Loucy (cell line): ENCODE data around the gene CNKSR2.

Experiments used
- H2AFZ ChIP-seq: fragments of 200-600 bp; sonication (generic); 2 replicates; pipeline ENCODE4 v1.6.0; 2016; ENCODE audit warnings: antibody characterized with exemption, mild to moderate bottlenecking, low read length, moderate library complexity
- H3F3A ChIP-seq: fragments of 200-600 bp; 2 replicates; pipeline ENCODE4 v1.6.0; 2016; ENCODE audit warnings: antibody characterized with exemption, low read depth, mild to moderate bottlenecking
- H3K27me3 ChIP-seq: fragments of 200-600 bp; sonication (generic); 2 replicates; pipeline ENCODE4 v1.6.1; 2014; ENCODE audit warnings: low read length, mild to moderate bottlenecking; ENCODE audit not compliant: insufficient read depth, poor library complexity, severe bottlenecking
- H3K36me3 ChIP-seq: fragments of 200-600 bp; sonication (generic); 2 replicates; pipeline ENCODE4 v1.6.1; 2016; ENCODE audit warnings: low read length; ENCODE audit not compliant: insufficient read depth
- H3K4me1 ChIP-seq: fragments of 200-600 bp; sonication (generic); 2 replicates; pipeline ENCODE4 v1.5.1; 2014; ENCODE audit warnings: low read length, mild to moderate bottlenecking; ENCODE audit not compliant: insufficient read depth, poor library complexity, severe bottlenecking
- H3K4me2 ChIP-seq: fragments of 200-600 bp; sonication (generic); 2 replicates; pipeline ENCODE4 v1.6.0; 2014; ENCODE audit warnings: antibody characterized with exemption, low read length, low read depth, mild to moderate bottlenecking; ENCODE audit not compliant: poor library complexity, severe bottlenecking
- H3K4me3 ChIP-seq: fragments of 200-600 bp; sonication (generic); 2 replicates; pipeline ENCODE4 v1.5.1; 2014; ENCODE audit warnings: low read length, mild to moderate bottlenecking, mixed read lengths; ENCODE audit not compliant: poor library complexity, severe bottlenecking
- H3K79me2 ChIP-seq: fragments of 200-600 bp; sonication (generic); 2 replicates; pipeline ENCODE4 v1.6.1; 2014; ENCODE audit warnings: low read length; ENCODE audit not compliant: insufficient read depth
- H3K9ac ChIP-seq: fragments of 200-600 bp; sonication (generic); 2 replicates; pipeline ENCODE4 v1.6.0; 2014; ENCODE audit warnings: mild to moderate bottlenecking, low read depth, low read length, moderate library complexity; ENCODE audit not compliant: poor library complexity, severe bottlenecking
- H3K9me2 ChIP-seq: fragments of 200-600 bp; sonication (generic); replicated peaks from 2 replicates; pipeline ENCODE4 v1.6.1; 2016; ENCODE audit warnings: low read depth, low read length, mixed read lengths
- H3K9me3 ChIP-seq: fragments of 200-600 bp; sonication (generic); 2 replicates; pipeline ENCODE4 v1.6.1; 2014; ENCODE audit warnings: mild to moderate bottlenecking, antibody characterized with exemption, low read length, low read depth; ENCODE audit not compliant: insufficient read depth
- H4K20me1 ChIP-seq: fragments of 200-600 bp; sonication (generic); 2 replicates; pipeline ENCODE4 v1.6.0; 2014; ENCODE audit warnings: antibody characterized with exemption, low read length, mild to moderate bottlenecking; ENCODE audit not compliant: insufficient read depth, poor library complexity, severe bottlenecking
- EZH2phosphoT487 ChIP-seq: fragments of 200-600 bp; IDR thresholded peaks from 2 replicates; pipeline ENCODE4 v1.6.1; 2018; ENCODE audit warnings: antibody characterized with exemption, mild to moderate bottlenecking, moderate library complexity, borderline replicate concordance
- TF ChIP-seq, protein P1 (sequence below): fragments of 200-600 bp; sonication (generic); conservative IDR thresholded peaks from 2 replicates; pipeline ENCODE4 v1.5.1; 2014; ENCODE audit warnings: mild to moderate bottlenecking, antibody characterized with exemption, low read length

Gene CNKSR2

DNA sequence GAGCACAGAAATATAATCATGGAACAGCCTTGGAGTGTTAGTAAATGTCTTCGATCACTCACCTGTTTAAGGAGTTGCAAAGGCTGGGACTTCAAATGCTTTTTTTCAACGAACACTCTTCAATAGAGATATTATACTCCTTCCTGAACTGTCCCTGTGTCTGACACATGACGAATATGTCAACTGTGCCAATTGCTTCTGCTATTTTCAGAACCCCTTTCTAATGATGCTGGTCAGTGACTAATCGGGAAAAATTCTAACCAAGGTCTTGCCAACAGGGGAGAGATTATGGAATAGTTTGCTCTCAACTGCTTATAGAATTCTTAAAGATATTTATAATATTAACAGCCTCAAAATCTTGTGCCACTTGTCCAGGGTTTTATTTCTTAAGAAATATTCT lies 292.5 kb downstream of the CNKSR2 start:
- Histone ChIP-seq H3K9ac (no peak overlapping the region), H3K4me3 (no peak overlapping the region), H2AFZ (no peak overlapping the region), H4K20me1 (no peaks in the 10 kb centered on the region), H3K4me2 (no peak overlapping the region), H3K9me2 (no peaks in the 10 kb centered on the region), H3K27me3 (no peaks in the 10 kb centered on the region), H3K79me2 (no peaks in the 10 kb centered on the region), H3K36me3 (no peaks in the 10 kb centered on the region), H3K4me1 (no peaks in the 10 kb centered on the region), H3F3A (no peaks in the 10 kb centered on the region), H3K9me3 (no peaks in the 10 kb centered on the region)
- TF ChIP-seq, protein P1, sequence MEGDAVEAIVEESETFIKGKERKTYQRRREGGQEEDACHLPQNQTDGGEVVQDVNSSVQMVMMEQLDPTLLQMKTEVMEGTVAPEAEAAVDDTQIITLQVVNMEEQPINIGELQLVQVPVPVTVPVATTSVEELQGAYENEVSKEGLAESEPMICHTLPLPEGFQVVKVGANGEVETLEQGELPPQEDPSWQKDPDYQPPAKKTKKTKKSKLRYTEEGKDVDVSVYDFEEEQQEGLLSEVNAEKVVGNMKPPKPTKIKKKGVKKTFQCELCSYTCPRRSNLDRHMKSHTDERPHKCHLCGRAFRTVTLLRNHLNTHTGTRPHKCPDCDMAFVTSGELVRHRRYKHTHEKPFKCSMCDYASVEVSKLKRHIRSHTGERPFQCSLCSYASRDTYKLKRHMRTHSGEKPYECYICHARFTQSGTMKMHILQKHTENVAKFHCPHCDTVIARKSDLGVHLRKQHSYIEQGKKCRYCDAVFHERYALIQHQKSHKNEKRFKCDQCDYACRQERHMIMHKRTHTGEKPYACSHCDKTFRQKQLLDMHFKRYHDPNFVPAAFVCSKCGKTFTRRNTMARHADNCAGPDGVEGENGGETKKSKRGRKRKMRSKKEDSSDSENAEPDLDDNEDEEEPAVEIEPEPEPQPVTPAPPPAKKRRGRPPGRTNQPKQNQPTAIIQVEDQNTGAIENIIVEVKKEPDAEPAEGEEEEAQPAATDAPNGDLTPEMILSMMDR, result no peak
- no peak for TF ChIP-seq EZH2phosphoT487

DNA sequence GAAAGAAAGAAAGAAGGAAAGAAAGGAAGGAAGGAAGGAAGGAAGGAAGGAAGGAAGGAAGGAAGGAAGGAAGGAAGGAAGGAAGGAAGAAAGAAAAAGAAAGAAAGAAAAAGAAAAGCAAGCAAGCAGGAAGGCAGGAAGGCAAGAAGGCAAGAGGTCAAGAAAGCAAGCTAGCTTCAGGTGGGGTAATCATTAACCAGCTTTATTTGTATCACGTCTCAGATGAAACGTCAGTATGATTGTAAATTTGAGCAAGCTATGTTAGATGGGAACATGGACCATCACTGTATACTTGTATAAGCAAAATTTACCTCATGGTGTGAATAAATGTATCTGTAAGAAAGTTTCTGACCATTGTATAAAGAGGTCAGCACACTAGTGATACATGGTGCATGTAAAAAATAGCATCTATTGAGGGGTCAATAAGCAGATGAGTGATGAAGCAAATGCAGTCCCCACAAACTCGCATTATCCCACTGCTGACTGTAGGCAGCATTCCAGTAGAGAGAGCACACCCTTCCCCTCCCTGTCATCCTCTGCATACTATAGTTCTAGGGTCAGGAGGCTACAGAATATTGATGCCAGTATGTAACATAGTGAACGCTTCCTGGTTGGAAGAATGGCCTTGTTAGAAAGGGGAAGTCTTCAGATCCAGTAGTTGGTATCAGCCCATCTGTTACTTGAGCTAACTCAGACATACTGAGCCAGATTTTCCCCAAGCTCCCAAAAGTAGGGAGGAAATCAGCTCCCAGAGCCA lies 300.4 kb downstream of the CNKSR2 start:
- H3K79me2 ChIP-seq, result no peaks in the 10 kb centered on the region
- no peak overlapping the region for H2AFZ ChIP-seq
- H3K27me3 ChIP-seq, result no peaks in the 10 kb centered on the region
- no peak overlapping the region for H3K4me2 ChIP-seq
- no peaks in the 10 kb centered on the region for H3K4me1 ChIP-seq
- no peaks in the 10 kb centered on the region for H3K9me2 ChIP-seq
- H4K20me1 ChIP-seq, result no peaks in the 10 kb centered on the region
- no peaks in the 10 kb centered on the region for H3F3A ChIP-seq
- H3K9ac ChIP-seq, result no peak overlapping the region
- H3K9me3 ChIP-seq, result no peaks in the 10 kb centered on the region
- TF ChIP-seq, protein P1, result no peak
- TF ChIP-seq EZH2phosphoT487, result no peak
- H3K4me3 ChIP-seq, result no peak overlapping the region
- H3K36me3 ChIP-seq, result no peaks in the 10 kb centered on the region

DNA sequence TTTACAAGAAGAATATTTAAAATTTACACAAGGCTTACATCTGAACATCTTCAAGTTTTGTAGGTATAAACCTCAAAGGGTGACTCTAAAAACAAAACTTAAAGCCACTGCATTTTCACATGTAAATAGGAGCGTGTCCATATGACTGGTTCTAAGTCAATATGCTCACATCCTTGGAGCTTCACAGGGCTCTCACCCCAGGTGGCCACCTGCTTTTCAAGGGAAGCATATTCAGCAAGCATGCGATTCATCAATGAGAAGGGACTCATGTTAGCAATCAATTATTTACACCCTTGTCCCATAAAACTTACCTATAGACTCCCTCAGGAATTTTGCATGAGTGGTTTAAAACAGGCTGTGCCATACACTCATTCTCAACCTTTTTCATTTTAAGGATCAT lies 301.7 kb downstream of the CNKSR2 start:
- no peaks in the 10 kb centered on the region for H3K9me3 ChIP-seq
- no peak overlapping the region for H3K9ac ChIP-seq
- H3K36me3 ChIP-seq, result no peaks in the 10 kb centered on the region
- no peak overlapping the region for H2AFZ ChIP-seq
- H3F3A ChIP-seq, result no peaks in the 10 kb centered on the region
- no peaks in the 10 kb centered on the region for H4K20me1 ChIP-seq
- no peaks in the 10 kb centered on the region for H3K27me3 ChIP-seq
- no peaks in the 10 kb centered on the region for H3K79me2 ChIP-seq
- H3K4me3 ChIP-seq, result no peak overlapping the region
- TF ChIP-seq, protein P1, result no peak
- no peak for TF ChIP-seq EZH2phosphoT487
- no peak overlapping the region for H3K4me2 ChIP-seq
- H3K4me1 ChIP-seq, result no peaks in the 10 kb centered on the region
- no peaks in the 10 kb centered on the region for H3K9me2 ChIP-seq
